ENCODE measurements around the gene MEF2B. TPM values are rescaled to one million over a fixed set of nuclear protein-coding genes. Genes with fewer than 3 reads are reported as not detected.
"Not testable (repeated sequence)": the region's sequence is repeated elsewhere in the genome, so short reads cannot be mapped to it uniquely, and the experiment has no call there.

The MEF2B gene
- polyA plus RNA-seq, 3 donors = 0.22 to 1.00 (median 0.23) TPM

DNA sequence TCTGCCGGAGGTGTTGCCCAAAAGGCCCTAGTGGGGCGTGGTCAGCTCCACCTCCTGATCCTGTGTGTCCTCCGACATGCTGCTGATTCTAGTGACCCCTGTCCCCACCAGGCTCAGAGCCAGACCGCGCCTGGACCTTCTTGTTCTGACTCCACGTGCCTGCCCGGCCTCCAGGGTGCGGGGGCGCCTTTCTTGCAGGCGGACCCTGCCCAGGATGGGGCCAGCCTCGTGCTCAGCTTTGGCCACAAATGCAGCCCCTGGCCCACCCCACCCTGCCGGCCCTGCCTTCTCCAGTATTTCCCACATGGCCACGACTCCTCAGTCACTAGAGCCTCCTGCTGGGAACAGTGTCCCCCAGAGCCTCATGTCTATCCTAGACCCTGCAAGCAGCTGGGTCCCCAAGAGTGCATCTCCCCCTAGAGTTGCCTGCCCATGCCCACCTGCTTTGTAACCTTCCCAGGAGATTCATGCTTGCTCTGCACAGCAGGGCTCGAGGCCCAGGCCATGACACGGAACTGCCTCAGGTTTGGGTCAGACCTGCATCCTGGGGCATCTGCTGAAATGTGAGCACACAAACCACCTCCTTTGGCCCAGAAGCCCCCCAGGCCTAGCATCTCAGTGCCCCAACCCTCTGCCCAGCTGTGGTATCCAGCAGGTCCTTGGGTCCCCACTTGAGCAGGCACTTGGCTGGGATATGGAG lies 58.8 kb downstream of the MEF2B start:
- 62 to 69% (median 68%) methylated on average over 15 of the region's 15 CpGs for WGBS, 3 donors
- no peak overlapping the region for H3K27ac ChIP-seq (ENCODE audit: low read depth, low read length)

- 24 to 40% (median 24%) methylated on average over 66 of the region's 66 CpGs for WGBS, 3 donors
- no peak overlapping the region for H3K27ac ChIP-seq (ENCODE audit: low read depth, low read length)
These were observed 59.5 kb downstream of the MEF2B start for GRCh38 chr19:19110410-19111135.

DNA sequence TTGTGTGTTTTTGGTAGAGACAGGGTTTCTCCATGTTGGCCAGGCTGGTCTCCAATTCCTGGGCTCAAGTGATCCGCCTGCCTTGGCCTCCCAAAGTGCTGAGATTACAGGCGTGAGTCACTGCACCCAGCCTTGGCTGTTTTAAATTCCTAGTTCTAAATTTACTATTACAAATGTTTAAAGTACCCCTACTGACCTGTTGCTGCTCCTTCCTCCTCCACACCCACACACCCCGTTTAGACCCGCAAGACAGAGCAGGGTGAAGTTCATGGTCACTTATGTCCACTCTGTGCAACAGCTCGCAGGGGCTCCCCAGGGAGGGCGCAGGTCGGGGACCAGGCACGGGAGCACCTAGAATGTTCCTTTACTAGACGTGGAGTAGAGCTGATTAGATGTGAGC lies 60.5 kb downstream of the MEF2B start:
- 72 to 83% (median 75%) methylated on average over 9 of the region's 9 CpGs for WGBS, 3 donors
- no peak overlapping the region for H3K27ac ChIP-seq (ENCODE audit: low read depth, low read length)

- H3K27ac ChIP-seq (ENCODE audit: low read depth, low read length) = no peak overlapping the region
- WGBS, 3 donors = 86 to 91% (median 91%) methylated on average over 11 of the region's 11 CpGs
These were observed 62.4 kb downstream of the MEF2B start for GRCh38 chr19:19107654-19108053.

DNA sequence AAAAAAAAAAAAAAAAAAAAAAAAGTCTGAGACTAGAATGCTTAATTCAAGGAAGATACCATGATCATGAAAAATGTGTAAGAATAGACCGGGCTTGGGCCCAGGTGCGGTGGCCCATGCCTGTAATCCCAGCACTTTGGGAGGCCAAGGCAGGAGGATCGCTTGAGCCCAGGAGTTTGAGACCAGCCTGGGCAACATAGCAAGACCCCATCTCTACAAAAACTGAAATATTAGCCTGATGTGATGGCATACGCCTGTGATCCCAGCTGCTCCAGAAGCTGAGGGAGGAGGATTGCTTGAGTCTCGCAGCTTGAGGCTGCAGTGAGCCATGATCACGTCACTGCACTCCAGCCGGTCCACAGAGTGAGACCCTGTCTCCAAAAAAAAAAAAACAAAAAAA lies 63.1 kb downstream of the MEF2B start:
- not testable (repeated sequence) for H3K27ac ChIP-seq (ENCODE audit: low read depth, low read length)
- 95 to 99% (median 98%) methylated on average over 7 of the region's 7 CpGs for WGBS, 3 donors

DNA sequence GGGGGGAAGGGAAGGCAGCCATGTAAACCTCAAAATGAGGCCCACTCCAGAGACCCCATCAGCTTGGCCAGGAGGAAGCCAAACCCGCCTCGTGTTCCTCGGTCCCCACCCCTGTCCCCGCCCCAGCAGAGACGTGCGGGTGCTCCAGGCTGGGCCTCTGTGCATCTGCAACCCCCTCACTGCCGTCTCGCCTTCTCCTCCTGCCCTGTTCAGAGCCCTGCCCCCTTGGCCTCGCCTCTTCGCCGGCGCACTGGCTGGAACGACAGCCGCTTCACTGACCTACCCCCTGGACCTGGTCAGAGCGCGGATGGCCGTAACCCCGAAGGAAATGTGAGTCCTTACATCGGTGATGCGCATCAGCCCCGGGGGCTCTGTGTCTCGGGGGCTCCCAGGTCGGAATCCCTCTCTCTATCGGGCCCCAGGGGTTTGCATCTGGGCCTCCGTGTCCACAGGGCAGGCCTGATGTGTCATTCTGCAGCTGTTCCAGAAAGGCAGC lies 64.0 kb downstream of the MEF2B start:
- H3K27ac ChIP-seq (ENCODE audit: low read depth, low read length) = no peak overlapping the region
- 50 to 68% (median 62%) methylated on average over 20 to 25 of the region's 25 CpGs for WGBS, 3 donors

DNA sequence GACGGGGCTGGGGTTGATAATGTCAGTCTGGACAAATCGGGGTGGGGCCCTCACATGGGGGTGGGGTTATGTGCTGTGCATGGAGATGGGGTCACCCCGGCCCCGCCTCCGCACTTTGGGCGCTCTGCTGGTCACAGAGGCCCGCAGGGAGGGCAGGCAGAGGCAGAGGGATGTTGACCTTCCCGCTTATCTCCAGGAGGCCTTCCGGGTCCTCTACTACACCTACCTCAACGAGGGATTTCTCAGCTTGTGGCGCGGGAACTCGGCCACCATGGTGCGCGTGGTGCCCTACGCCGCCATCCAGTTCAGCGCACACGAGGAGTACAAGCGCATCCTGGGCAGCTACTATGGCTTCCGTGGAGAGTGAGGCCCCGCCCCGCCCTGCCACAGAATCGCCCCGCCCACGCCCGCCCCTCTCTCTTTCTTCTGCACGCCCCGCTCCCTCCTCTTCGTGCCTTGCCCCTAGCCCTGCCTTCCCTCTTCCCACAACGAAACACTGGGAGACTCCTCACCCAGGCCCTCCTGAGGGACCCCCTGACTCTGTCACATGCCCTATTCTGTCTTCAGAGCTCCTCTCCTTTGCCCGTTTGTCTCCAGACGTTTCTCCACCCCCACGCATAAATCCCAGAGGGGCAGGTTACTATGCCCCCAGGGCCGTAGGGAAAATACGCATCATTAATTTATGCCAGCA lies 64.6 kb downstream of the MEF2B start:
- no peak overlapping the region for H3K27ac ChIP-seq (ENCODE audit: low read depth, low read length)
- WGBS, 3 donors = 41 to 50% (median 47%) methylated on average over 29 to 36 of the region's 36 CpGs

DNA sequence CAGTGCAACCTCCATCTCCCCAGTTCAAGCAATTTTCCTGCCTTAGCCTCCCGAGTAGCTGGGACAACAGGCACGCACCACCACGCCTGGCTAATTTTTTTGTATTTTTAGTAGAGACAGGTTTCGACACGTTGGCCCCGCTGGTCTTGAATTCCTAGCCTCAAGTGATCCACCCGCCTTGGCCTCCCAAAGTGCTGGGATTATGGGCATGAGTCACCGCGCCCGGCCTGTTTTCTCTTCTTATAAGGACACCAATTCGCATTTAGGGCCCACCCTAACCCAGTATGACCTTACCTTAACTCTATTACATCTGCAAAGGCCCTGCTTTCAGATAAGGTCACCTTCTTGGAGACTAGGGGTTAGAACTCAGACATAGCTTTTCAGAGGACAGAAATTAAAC lies 66.9 kb downstream of the MEF2B start:
- H3K27ac ChIP-seq (ENCODE audit: low read depth, low read length) = no peak overlapping the region
- 96 to 98% (median 97%) methylated on average over 11 of the region's 11 CpGs for WGBS, 3 donors

DNA sequence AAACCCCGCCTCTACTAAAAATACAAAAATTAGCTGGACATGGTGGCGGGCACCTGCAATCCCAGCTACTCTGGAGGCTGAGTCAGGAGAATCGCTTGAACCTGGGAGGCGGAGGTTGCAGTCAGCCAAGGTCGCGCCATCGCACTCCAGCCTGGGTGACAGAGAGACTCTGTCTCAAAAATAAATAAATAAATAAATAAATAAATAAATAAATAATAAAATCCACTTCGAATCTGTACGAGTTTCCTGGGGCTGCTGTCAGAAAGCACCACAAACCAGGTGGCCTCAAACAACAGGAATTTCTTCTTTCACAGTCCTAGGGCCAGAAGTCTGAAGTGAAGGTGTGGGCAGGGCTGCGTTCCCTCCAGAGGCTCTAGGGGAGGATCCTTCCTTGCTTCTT lies 67.5 kb downstream of the MEF2B start:
- 95 to 98% (median 96%) methylated on average over 10 of the region's 10 CpGs for WGBS, 3 donors
- not testable (repeated sequence) for H3K27ac ChIP-seq (ENCODE audit: low read depth, low read length)

DNA sequence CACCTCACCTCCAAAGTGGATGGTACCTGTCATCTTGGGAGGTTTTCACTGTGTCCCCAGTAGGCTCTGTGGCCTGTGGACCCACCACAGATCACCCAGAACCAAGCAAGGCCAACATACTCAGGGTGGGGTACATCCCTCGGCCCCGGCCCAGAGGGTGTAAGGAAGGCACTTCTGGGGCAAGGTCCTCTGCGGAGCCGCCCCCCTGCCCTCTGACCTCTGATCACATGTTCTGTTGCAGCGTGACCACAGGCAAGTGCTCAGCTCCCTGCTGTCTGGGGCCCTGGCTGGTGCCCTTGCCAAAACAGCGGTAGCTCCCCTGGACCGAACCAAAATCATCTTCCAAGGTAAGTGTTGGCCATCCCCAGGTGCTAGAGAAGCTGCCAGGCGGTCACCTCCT lies 68.5 kb downstream of the MEF2B start:
- 92 to 93% (median 93%) methylated on average over 8 of the region's 8 CpGs for WGBS, 3 donors
- H3K27ac ChIP-seq (ENCODE audit: low read depth, low read length) = no peak overlapping the region

- H3K27ac ChIP-seq (ENCODE audit: low read depth, low read length) = no peak overlapping the region
- 82 to 87% (median 85%) methylated on average over 18 of the region's 18 CpGs for WGBS, 3 donors
These were observed 71.1 kb downstream of the MEF2B start for GRCh38 chr19:19098703-19099632.

GRCh38 chr19:19098084-19098702 lies 71.9 kb downstream of the MEF2B start:
- H3K27ac ChIP-seq (ENCODE audit: low read depth, low read length) = no peak overlapping the region
- WGBS, 3 donors = 86 to 91% (median 90%) methylated on average over 9 of the region's 9 CpGs

DNA sequence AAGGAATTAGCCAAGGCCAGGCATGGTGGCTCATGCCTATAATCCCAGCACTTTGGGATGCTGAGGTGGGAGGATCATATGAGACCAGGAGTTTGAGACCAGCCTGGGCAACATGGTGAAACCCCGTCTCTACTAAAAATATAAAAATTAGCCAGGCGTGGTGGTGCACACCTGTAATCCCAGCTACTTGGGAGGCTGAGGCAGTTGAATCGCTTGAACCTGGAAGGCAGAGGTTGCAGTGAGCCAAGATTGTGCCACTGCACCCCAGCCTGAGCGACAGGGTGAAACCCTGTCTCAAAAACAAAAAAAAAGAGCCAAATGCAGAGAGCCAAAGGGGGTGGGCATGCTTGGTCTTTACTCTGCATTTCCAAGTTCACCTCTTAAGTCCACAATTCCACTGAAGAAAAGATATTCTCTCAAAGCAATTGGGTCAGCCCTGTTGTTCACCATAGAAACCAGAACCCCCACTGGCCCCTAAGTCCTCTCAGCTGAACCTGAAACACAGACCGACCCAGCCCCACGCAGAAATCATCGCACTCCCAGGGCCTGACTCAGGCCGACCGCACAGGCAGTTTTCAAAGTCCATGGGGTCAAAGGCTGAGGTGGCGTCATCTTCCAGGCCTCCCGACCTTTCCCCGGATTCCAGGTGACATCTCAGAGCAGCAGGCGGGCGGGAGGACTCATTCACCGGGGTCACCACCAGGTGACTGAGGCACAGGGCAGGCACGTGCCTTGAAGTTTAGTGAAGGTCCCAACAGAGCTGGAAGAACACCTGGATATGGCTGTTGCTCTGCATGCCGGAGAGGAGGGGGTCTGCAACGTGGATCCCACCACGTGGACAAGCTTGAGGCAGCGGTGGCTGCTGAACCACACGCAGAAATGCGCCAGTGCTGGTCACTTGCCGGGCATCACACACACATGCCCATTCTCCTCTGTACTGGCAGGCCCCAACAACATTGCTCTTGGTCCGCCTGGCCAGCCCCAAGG lies 73.1 kb downstream of the MEF2B start:
- 88 to 94% (median 94%) methylated on average over 24 of the region's 24 CpGs for WGBS, 3 donors
- H3K27ac ChIP-seq (ENCODE audit: low read depth, low read length) = no peak overlapping the region

DNA sequence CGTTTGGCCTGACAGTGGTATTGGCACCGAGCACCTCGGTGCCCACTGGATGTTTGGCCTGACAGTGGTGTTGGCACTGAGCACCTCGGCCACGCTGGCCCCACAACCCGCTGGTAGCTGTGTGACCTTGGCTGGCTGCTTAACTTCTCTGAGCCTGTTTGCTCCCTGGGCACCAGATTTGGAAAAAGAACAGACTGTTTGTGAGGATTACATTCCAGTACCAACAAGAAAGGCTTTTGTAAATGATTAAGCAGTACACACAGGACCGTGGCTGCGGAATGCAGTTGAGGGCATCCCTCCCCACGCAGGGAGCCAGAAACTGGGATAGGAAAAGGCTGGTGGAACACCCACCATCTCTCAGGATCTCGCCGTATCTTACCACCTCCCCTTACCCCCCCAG lies 74.4 kb downstream of the MEF2B start:
- 54 to 85% (median 84%) methylated on average over 11 of the region's 11 CpGs for WGBS, 3 donors
- no peak overlapping the region for H3K27ac ChIP-seq (ENCODE audit: low read depth, low read length)
